ENCODE measurements around the gene ADAMTSL4.
A peak's percentile ranks its signal among the peaks of the same experiment; 100 is the strongest.

The ADAMTSL4 gene

GRCh38 chr1:150551784-150552127 is 2.5 kb downstream of the ADAMTSL4 start (continued):
- no peak for TF ChIP-seq POU6F1 (CRISPR knock-in tag; IDR thresholded peaks at IDR 0.05; ENCODE audit: borderline replicate concordance, low read depth)

- TF ChIP-seq PATZ1 (CRISPR knock-in tag; IDR thresholded peaks at IDR 0.05; ENCODE audit: borderline replicate concordance) (no peak), SNAI2 (CRISPR knock-in tag; IDR thresholded peaks at IDR 0.05) (no peak), ZNF8 (CRISPR knock-in tag; IDR thresholded peaks at IDR 0.05) (no peak), RARB (CRISPR knock-in tag; IDR thresholded peaks at IDR 0.05) (no peak), ZFP3 (CRISPR knock-in tag; IDR thresholded peaks at IDR 0.05) (no peak), ESRRG (CRISPR knock-in tag; IDR thresholded peaks at IDR 0.05) (no peak)
- peak; percentile 31 for ATAC-seq
Observed at GRCh38 chr1:150552128-150552910, 3.1 kb downstream of the ADAMTSL4 start.

GRCh38 chr1:150552911-150553289 is 3.7 kb downstream of the ADAMTSL4 start:
- no peak for ATAC-seq
- TF ChIP-seq ZC3H10 (CRISPR knock-in tag; IDR thresholded peaks at IDR 0.05) (no peak), RARB (CRISPR knock-in tag; IDR thresholded peaks at IDR 0.05) (no peak), CREB5 (CRISPR knock-in tag; IDR thresholded peaks at IDR 0.05; ENCODE audit: low read depth) (no peak), TOX (CRISPR knock-in tag; IDR thresholded peaks at IDR 0.05; ENCODE audit: borderline replicate concordance) (no peak), ZNF70 (CRISPR knock-in tag; IDR thresholded peaks at IDR 0.05) (no peak), CSRNP3 (CRISPR knock-in tag; IDR thresholded peaks at IDR 0.05) (no peak), ZNF8 (CRISPR knock-in tag; IDR thresholded peaks at IDR 0.05) (no peak), OSR1 (CRISPR knock-in tag; IDR thresholded peaks at IDR 0.05) (no peak), ZNF565 (CRISPR knock-in tag; conservative IDR thresholded peaks at IDR 0.05; ENCODE audit: low read depth) (no peak), ZFP30 (CRISPR knock-in tag; IDR thresholded peaks at IDR 0.05) (no peak), ZFP3 (CRISPR knock-in tag; IDR thresholded peaks at IDR 0.05) (no peak), POU6F1 (CRISPR knock-in tag; IDR thresholded peaks at IDR 0.05; ENCODE audit: borderline replicate concordance, low read depth) (no peak), PPARA (CRISPR knock-in tag; IDR thresholded peaks at IDR 0.05; ENCODE audit: borderline replicate concordance) (no peak), TCF4 (CRISPR knock-in tag; IDR thresholded peaks at IDR 0.05; ENCODE audit: borderline replicate concordance) (no peak), GLIS3 (CRISPR knock-in tag; IDR thresholded peaks at IDR 0.05) (no peak), SNAI2 (CRISPR knock-in tag; IDR thresholded peaks at IDR 0.05) (no peak), ESRRG (CRISPR knock-in tag; IDR thresholded peaks at IDR 0.05) (no peak), ARNTL (CRISPR knock-in tag; IDR thresholded peaks at IDR 0.05; ENCODE audit: borderline replicate concordance, low read depth) (no peak)

- no peak for ATAC-seq
- TF ChIP-seq ZNF565 (CRISPR knock-in tag; conservative IDR thresholded peaks at IDR 0.05; ENCODE audit: low read depth) (no peak), ZC3H10 (CRISPR knock-in tag; IDR thresholded peaks at IDR 0.05) (no peak), ZFP30 (CRISPR knock-in tag; IDR thresholded peaks at IDR 0.05) (no peak)
Observed at GRCh38 chr1:150553392-150554085, 4.3 kb downstream of the ADAMTSL4 start.

Measured in SK-N-SH treated with all-trans-retinoic acid at 6 μM for 48 hours (cell line).